ENCODE measurements around the gene CACNA2D1. TPM values are rescaled to one million over a fixed set of nuclear protein-coding genes. Genes with fewer than 3 reads are reported as not detected.

CACNA2D1 gene
- total RNA-seq, 2 donors from 2014 or later, result 5.4 to 32.0 TPM

DNA sequence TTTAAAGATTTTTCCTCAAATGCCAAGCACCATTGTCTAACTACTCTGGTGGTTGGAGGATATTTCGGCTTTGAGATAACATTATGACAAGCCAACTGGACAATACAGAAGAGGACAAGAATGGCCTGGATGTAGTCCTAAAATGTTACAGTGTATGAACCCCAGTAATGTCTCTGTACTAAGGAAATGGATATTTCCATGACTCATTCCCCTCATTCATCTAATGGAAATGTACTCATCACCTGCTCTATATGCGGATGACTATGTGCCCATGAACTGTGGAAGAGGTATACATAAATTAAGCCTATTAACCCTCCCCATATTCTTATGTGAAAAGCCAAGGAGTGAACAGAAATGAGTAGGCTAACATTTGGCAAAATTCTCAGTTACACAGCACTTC is 207.9 kb downstream of the CACNA2D1 start:
- H3K9me3 ChIP-seq, result no peaks in the 10 kb centered on the region
- DNase-seq, result no peak
- intact Hi-C loops (cut with DNase I), result no loop called here
- WGBS, 2 donors, result 83 to 89% methylated on average over 2 of the region's 2 CpGs
- no peak overlapping the region for H3K4me3 ChIP-seq
- no peaks in the 10 kb centered on the region for H3K4me1 ChIP-seq
- H3K27me3 ChIP-seq, result no peaks in the 10 kb centered on the region
- TF ChIP-seq, protein P1, sequence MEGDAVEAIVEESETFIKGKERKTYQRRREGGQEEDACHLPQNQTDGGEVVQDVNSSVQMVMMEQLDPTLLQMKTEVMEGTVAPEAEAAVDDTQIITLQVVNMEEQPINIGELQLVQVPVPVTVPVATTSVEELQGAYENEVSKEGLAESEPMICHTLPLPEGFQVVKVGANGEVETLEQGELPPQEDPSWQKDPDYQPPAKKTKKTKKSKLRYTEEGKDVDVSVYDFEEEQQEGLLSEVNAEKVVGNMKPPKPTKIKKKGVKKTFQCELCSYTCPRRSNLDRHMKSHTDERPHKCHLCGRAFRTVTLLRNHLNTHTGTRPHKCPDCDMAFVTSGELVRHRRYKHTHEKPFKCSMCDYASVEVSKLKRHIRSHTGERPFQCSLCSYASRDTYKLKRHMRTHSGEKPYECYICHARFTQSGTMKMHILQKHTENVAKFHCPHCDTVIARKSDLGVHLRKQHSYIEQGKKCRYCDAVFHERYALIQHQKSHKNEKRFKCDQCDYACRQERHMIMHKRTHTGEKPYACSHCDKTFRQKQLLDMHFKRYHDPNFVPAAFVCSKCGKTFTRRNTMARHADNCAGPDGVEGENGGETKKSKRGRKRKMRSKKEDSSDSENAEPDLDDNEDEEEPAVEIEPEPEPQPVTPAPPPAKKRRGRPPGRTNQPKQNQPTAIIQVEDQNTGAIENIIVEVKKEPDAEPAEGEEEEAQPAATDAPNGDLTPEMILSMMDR (IDR thresholded peaks at IDR 0.05), result no peak
- TF ChIP-seq POLR2A (IDR thresholded peaks at IDR 0.05), result no peak
- no peaks in the 10 kb centered on the region for H3K36me3 ChIP-seq (replicated peaks in 1 of 2; ENCODE audit: insufficient read depth in 1 of 2, low read depth in 2 of 2)
- ATAC-seq, result no peak
- H3K27ac ChIP-seq, result no peak overlapping the region

GRCh38 chr7:82234457-82235049 is 209.0 kb downstream of the CACNA2D1 start:
- DNase-seq (no peak), ATAC-seq (no peak)
- Histone ChIP-seq H3K9me3 (no peaks in the 10 kb centered on the region), H3K4me3 (no peak overlapping the region), H3K36me3 (replicated peaks in 1 of 2; ENCODE audit: insufficient read depth in 1 of 2, low read depth in 2 of 2) (no peaks in the 10 kb centered on the region), H3K27ac (no peak overlapping the region), H3K4me1 (no peaks in the 10 kb centered on the region), H3K27me3 (no peaks in the 10 kb centered on the region)
- 27 to 28% methylated on average over 4 of the region's 4 CpGs for WGBS, 2 donors
- no peak for TF ChIP-seq POLR2A (IDR thresholded peaks at IDR 0.05)
- TF ChIP-seq, protein P1 (IDR thresholded peaks at IDR 0.05), result peak; percentile 10 to 50 (median 43)
- intact Hi-C loops (cut with DNase I), result no loop called here

GRCh38 chr7:82230811-82231581 is 212.6 kb downstream of the CACNA2D1 start:
- intact Hi-C loops (cut with DNase I), result no loop called here
- no peak overlapping the region for H3K4me3 ChIP-seq
- no peak for ATAC-seq
- H3K27me3 ChIP-seq, result no peaks in the 10 kb centered on the region
- no peak for TF ChIP-seq POLR2A (IDR thresholded peaks at IDR 0.05)
- TF ChIP-seq, protein P1 (IDR thresholded peaks at IDR 0.05), result no peak
- H3K9me3 ChIP-seq, result no peaks in the 10 kb centered on the region
- 45 to 55% methylated on average over 3 of the region's 3 CpGs for WGBS, 2 donors
- DNase-seq, result no peak
- H3K27ac ChIP-seq, result no peak overlapping the region
- H3K4me1 ChIP-seq, result no peaks in the 10 kb centered on the region
- H3K36me3 ChIP-seq (replicated peaks in 1 of 2; ENCODE audit: insufficient read depth in 1 of 2, low read depth in 2 of 2), result no peaks in the 10 kb centered on the region

GRCh38 chr7:82229164-82229563 is 214.4 kb downstream of the CACNA2D1 start:
- DNase-seq (no peak), ATAC-seq (no peak)
- Histone ChIP-seq H3K27ac (no peak overlapping the region), H3K4me3 (no peak overlapping the region), H3K36me3 (replicated peaks in 1 of 2; ENCODE audit: insufficient read depth in 1 of 2, low read depth in 2 of 2) (no peaks in the 10 kb centered on the region), H3K27me3 (no peaks in the 10 kb centered on the region), H3K9me3 (no peaks in the 10 kb centered on the region), H3K4me1 (no peaks in the 10 kb centered on the region)
- TF ChIP-seq, protein P1 (IDR thresholded peaks at IDR 0.05), result no peak
- TF ChIP-seq POLR2A (IDR thresholded peaks at IDR 0.05), result no peak
- 66 to 86% methylated on average over 2 of the region's 2 CpGs for WGBS, 2 donors
- intact Hi-C loops (cut with DNase I), result no loop called here
